ENCODE data around the gene SLC26A8.

SLC26A8 gene, protein sequence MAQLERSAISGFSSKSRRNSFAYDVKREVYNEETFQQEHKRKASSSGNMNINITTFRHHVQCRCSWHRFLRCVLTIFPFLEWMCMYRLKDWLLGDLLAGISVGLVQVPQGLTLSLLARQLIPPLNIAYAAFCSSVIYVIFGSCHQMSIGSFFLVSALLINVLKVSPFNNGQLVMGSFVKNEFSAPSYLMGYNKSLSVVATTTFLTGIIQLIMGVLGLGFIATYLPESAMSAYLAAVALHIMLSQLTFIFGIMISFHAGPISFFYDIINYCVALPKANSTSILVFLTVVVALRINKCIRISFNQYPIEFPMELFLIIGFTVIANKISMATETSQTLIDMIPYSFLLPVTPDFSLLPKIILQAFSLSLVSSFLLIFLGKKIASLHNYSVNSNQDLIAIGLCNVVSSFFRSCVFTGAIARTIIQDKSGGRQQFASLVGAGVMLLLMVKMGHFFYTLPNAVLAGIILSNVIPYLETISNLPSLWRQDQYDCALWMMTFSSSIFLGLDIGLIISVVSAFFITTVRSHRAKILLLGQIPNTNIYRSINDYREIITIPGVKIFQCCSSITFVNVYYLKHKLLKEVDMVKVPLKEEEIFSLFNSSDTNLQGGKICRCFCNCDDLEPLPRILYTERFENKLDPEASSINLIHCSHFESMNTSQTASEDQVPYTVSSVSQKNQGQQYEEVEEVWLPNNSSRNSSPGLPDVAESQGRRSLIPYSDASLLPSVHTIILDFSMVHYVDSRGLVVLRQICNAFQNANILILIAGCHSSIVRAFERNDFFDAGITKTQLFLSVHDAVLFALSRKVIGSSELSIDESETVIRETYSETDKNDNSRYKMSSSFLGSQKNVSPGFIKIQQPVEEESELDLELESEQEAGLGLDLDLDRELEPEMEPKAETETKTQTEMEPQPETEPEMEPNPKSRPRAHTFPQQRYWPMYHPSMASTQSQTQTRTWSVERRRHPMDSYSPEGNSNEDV

DNA sequence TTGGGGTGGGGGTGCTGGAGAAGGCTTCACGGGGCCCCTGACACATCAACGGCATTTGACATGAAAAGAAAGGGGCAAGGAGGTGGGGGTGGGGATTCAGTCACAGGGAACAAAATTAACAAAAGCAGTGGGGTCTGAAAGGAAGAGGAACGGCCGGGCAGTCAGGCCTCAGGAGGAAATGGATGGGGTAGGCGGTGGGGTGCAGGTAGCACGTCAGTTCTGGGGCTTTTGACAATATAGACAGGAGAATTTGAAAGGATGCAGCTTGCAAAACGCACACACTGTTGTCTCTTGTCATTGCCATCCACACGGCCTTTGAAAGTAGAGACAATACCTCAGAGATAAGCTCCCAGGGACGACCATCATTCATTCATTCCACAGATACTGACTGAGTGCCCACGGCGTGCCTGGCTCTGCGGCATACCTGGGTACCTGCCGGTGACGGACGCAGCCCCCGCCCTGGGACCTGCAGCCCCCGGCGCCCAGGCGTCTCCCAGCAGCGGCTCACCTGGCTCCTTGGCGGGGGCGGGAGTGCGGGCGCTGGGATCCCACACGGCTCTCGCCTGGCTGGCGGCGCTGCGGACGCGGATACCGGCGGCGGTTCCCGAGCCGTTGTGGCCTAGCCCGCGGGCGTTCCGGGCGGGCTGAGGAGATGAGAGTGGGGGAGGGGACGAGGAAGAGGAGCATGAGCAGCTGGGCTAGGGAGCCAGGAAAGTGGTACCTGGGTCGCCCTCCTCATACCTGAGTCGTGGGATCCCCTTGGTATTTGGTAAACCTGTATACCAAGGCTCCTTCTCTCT is at the start of gene SLC26A8:
SLC26A8 (minus strand) TSS at position 646 of the 800 bp plus-strand sequence. CDS start 4,934 bp downstream, outside the sequence.
- DNase-seq: no peak

DNA sequence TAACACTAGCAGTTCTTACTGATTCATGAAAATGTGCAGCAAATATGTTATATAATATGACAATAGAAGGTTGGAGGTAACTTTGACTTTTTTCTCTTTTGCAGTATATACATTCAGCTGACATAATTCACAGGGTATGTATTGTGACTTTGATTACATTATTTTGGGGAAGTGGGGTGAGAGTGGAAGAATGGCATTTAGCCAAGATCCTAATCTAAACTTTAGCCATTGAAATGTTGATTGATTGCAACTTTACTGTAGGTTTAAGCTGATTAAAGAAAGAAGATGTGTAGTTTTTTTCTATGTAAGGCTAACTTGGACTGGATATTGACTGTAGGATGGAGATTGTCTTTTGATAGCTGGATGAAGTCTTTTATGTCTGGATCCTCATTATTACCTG is 49.1 kb upstream of the SLC26A8 start:
- no peak for DNase-seq

DNA sequence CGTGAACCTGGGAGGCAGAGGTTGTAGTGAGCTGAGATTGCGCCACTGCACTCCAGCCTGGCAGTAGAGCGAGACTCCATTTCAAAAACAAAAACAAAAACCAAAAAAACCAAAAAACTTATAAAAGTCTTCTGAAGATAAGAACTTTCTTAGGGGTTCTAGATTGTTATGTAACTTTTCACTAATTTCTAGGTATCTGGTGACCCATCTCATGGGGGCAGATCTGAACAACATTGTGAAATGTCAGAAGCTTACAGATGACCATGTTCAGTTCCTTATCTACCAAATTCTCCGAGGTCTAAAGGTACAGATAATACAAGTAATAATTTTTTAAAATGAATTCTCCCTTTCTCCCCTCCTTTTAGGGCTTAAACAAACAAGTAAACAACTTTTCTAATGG is 48.2 kb upstream of the SLC26A8 start:
- DNase-seq: no peak

DNA sequence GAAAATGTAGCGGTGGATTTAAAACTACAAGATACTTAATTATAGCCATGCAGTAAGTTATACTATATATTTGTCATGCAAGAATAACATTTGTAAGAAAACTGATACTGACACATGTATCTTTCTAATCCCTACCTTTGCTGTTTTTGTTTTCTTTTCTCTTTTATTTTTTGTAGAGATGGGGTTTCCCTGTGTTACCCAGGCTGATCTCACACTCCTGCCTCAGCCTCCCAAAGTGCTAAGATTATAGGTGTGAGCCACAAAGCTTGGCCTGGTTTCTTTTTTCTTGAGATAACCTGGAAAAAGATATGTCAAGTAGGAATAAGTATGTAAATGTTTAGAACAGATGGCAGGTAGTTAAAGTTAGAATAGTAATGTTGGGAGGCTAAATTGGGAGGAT is 47.3 kb upstream of the SLC26A8 start:
- DNase-seq: no peak

DNA sequence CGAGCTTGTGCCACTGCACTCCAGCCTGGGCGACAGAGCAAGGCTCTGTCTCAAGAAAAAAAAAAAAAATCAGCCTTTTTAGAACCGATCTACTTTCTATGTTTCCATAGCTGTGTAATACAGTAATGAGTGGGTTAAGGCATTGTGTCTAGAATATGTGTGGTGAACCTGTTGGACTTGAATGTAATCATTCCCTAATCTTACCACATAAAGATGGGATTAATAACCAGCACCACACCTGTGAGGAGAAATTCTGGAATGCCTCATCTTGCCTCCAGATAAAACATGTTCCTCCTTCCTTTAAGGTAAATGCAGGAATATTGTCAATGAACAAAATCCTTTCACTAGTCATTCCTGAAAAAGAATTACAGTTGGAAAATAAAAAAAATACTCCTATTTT is 46.8 kb upstream of the SLC26A8 start:
- no peak for DNase-seq

DNA sequence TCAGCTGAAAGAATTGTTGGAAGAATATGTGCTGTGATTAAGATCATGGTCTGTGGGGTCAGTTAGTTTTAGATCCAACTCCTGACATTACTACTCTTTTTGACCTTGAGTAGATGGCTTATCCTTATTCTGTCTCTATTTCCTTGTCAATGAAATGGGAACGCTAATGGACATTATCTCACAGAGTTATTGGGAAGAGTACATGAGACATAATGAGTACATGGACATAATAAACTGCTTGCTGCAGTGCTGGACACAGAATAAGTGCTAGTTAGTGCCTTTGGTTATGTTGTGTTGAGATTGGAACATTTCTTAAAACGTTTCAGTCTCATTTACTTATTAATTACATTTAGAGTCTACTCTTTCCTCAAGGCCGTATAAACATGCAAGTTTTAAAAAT is 45.8 kb upstream of the SLC26A8 start:
- DNase-seq: no peak

DNA sequence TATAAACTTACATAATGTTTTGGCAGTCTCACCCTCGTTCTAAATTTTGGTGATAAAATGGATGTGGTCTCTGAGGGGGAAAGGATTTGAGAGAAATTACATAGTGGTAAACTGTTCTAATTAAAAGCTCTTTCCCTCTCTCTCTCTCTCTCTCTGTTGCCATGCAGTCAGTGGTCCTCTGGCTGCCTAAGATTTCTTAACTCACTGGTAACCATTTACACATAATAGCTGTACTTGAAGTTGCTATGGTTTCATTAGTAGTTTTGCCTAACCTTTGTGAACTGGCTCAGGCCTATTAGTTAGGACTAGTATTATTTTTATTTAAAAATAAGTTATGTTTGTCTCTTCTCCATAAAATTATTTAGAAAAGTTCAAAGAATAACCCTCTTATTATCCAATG is 45.1 kb upstream of the SLC26A8 start:
- DNase-seq: no peak

DNA sequence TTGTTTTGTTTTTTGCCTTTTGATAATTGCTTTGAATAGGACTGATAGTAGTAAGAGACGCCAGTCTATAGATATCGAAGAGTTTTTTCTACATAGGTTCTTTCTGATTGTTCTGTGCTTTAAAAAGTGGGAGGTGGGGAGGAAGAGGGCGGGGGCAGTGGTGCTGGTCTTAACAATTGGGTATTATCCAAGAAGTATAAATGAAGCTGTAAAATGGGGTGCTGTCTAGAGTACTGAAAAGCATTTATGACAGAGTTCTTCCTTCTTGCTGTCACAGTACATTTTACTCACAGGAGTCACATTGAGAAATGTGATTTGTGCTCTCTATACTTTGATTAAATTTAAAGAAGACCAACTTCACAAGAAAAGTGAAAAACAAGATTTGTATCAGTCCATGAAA is 44.1 kb upstream of the SLC26A8 start:
- DNase-seq: no peak

DNA sequence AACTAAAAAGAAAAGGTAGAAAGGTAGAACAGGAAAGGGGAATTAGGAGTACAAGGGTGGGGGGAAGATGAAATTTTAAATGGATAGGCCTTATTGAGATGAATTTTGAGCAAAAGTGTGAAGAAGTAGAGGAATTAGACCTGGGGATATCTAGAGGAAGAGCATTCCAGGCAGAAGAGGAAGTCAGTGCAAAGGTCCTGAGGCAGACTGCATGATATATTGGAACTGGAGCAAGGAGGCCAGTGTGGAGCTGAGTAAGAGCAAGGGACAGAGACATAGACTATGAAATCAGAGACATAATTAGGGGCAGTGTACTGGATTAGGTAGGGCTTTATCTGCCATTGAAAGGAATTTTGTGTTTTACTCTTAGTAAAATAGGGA is 43.6 kb upstream of the SLC26A8 start:
- no peak for DNase-seq

DNA sequence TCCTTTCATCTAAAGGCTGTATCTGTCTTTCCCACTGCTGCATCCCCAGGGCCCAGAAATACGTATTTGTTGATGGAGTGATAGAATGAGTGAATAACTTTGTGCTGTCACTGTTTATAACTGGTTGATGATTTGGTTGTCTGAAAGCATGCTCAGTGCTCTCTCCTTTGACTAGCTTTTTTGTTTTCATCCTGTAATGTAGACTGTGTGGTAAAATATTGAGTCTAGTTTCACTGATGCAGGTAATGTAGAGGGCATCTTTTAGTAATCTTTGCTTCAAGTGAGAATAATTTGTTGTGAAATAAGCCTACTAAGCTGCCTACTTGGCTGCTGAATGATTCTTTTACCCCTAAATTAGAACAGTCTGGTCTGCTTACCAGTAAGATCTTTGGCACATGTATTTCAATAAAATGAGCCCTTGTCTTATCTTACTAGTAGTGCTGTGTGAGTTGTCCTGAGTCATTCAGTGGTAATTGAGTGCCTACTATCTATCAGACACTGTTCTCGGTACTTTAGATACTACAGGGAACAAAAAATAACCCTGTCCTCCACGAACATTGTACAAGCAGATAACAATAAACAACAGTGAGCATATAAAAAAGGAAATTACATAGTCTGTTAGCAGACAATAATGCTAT is 43.1 kb upstream of the SLC26A8 start:
- no peak for DNase-seq

DNA sequence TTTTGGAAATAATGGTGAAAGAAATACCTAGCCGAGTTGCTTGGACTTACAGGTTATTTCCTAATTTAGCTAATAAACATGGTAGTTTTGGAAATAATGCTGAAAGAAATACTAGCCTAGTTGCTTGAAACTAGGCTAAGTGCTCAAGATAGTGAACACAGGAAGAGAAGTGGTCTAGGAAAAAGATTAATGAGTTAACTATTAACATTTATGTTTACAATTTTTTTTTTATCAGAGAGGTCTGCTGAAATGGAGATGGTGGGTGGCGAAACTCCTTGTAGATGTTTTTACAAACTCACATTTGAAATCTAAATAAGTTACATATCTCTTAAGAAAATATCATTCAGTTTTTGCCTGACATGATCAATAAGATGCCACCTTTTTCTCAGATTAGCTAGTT is 42.4 kb upstream of the SLC26A8 start:
- DNase-seq: no peak

DNA sequence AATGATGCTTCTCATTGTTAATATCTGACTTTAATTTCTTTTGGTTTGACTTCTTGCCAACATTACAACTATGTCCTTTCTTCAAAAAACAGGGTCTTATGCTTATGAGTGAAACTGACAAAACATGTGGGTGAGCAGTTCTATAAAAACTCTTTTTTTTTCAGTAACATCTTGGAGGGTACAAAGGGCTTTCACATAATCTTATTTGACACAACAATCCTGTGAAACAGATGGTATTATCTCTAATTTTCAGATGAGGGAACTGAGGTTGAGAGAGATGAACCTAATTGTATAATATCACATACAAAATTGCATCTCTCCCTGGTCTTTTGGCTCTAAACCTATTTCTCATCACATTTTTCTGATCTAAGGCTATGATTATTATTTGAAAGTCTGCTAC is 41.5 kb upstream of the SLC26A8 start:
- no peak for DNase-seq

DNA sequence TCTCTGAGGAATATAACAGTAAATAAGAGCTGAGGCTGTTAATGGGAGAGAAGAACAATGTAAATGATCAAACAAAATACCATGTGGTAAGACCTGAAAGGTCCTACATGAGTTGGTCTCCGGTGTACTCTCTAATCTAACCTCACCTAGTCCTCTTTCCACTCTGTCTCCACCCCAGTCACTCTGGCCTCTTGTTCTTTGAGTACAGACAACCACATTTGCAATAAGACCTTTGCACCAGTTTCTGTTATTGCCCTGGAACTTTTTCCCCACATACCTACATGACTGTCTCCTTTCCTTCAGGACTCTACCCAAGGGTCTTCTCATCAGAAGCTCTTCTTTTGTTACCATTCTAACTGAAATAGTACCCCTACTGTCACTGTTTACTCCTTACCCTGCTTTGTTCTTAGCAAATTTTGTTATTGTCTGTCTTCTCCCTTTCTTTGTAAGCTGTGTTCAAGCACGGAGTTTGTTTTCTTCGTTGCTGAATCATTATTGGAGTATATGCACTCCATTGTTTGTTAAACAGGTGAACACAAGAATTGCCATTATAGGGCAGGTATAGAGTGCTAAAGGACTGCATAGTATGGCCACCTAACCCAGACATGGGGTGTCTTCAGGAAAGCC is 40.4 kb upstream of the SLC26A8 start:
- no peak for DNase-seq

DNA sequence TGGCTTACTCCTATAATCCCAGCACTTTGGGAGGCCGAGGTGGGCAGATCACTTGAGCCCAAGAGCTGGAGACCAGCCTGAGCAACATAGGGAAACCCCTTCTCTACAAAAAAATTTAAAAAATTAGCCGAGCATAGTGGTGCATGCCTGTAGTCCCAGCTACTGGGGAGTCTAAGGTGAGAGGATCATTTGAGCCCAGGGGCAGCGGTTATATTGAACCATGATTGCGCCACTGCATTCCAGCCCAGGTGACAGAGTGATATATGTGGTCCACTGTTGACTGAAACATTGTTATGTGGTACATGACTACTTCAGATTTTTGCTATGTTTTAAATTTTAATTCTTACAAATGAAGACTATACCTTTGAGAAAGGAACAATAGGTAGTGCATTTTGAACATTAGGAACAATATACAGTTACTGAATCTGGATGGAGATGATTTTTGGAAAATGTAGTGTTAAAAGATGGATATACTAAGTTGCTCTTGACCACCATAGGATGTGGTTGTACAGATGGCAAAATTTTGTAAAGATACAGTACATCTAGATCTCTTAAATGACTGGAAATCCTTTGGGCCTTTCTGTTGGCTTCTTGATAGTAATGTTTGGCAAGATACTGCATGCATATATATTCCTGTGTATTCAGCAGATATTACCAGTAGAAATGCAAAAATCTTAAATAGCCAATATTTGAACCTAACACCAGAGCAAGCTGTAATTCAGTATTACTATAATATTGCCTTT is 39.0 kb upstream of the SLC26A8 start:
- no peak for DNase-seq

DNA sequence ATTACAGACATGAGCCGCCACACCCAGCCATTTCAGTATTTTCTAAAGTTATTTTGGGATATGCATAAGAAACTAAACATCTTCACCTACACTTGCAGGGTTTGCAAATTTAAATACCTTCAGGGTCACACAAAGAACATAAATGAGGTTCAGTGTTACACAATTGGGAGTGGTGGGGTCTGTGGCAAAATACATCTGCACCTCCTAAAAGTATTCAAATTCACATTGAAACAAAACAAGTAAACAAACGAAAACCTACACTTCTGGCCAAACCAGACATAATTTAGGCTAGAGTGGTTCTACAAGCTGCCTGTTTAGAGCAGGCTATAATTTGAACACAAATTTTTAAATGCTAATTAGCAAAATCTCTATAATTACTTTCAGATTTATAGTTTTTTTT is 37.8 kb upstream of the SLC26A8 start:
- DNase-seq: no peak

DNA sequence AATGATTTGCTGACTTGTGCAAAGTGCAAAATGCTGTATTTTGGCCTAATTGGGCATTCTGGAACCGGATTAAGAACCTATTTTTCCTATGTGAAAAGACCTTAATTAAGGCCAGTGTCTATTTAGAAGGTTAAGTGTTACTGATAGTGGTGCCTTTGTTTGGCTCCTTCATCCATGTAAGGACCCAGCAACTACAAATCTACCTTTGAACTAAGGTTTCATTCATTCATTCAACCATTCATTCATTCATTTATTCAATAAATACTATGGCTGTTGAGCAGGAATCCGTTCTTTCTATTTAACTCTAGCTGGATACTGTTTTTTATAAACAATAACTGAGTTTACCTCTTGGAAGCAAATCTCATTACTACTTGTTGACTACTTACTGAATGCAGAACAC is 36.8 kb upstream of the SLC26A8 start:
- DNase-seq: no peak

DNA sequence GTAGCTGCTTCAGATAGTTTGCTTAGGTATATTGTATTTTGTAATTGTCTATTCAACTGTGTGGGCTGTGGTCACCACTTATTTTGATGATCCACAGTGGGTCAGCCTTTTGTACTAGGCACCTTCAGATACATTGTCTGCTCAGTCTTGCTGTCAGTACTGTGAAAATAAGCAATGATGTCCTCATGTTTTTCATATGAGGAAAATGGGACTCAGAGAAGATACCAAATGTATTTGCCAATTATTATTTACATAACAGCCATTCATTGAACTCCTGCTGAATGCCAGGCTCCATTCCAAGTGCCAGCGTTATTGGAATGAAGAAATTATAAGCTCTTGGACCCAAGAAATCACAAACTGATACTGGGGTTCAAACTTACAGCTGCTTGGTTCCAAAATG is 31.7 kb upstream of the SLC26A8 start:
- DNase-seq: no peak

DNA sequence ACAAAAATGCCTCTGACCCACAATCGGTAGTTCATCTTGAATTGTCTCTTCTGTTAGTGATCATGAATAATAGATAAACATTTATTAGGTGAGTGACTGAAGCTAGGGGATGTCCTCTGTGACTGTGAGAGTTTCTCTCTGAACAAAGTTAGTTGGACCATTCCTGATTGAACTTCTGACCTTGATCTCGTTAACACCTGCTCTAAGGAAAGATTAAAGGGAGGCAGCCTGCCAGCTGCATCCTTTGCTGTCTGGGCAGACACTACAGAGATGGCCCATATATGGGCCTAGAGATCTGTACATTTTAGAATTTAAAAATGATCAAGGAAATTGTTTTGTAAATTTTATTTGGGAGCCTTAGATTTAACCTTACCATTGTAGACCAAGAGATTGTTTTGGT is 30.5 kb upstream of the SLC26A8 start:
- DNase-seq: no peak

DNA sequence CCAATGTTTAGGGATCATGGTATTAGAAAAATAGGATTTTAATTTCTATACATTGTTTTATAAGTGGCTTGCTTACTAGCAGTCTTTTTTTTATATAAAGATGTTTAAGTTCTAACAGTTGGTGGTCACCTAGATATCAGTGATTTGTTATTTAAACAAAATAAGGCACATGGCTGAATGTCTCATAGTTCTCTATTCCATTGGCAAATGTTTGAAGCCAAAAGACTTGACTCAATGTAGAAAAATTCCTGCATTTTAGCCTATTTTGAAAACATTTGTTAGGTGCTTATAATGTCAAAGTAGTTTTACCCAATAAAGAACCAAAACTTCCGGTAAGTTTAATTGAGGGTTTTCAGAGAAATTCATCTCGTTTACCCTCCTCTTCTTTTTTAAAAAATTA is 30.0 kb upstream of the SLC26A8 start:
- no peak for DNase-seq

DNA sequence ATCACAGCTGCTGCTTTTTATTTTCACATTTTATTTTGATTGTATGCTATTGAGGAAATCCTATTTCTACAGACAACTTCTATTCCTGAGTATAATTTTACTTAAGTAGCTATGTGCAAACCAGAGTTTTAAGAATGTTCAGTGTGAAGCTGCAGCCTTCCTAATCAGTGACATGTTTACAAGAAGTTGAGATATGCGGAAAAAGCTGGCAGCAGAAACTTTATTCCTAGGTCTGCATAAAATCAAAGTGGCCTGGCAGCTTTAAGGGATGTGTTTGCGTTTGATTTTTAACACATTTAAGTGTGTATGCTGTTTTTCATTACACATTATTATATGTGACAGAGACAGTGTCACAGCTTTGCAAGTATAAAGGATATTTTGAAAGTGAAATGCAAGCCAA is 29.4 kb upstream of the SLC26A8 start:
- no peak for DNase-seq

DNA sequence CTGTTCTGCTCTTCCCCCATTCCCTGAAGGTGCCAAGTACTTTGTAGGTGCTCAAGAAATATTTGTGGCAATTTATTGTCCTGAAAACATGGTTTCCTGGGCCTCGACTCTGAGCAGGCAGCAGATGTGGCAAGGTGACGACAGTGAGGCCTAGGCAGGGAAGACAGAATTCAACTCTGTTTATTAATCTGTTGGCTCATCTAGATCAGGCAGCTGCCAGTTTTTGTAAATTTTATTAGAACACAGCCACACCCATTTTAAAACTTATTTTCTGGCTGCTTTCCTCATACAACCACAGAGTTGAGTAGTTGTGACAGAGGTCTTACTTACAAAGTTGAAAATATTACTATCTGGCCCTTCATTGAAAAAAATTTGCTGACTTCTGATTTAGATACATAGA is 27.7 kb upstream of the SLC26A8 start:
- DNase-seq: no peak
